Neural cell (in vitro differentiated cells): ENCODE data around the gene RBMS3. TPM values are rescaled to one million over a fixed set of nuclear protein-coding genes. Genes with fewer than 3 reads are reported as not detected.

ENCODE experiments used
- H2AFZ ChIP-seq: fragments of 200-600, 300-800 bp; sonication (generic), shearing (Covaris generic); 2 replicates; pipeline ENCODE4 v1.6.0; 2014; ENCODE audit warnings: low read depth, mild to moderate bottlenecking, antibody characterized with exemption, low read length, moderate library complexity
- H3F3A ChIP-seq: fragments of 200-600 bp; shearing (Covaris generic); 2 replicates; pipeline ENCODE4 v1.6.1; 2016; ENCODE audit warnings: mild to moderate bottlenecking, moderate library complexity, mixed read lengths, antibody characterized with exemption, low read length; ENCODE audit not compliant: insufficient read depth, poor library complexity, severe bottlenecking
- H3K27ac ChIP-seq: fragments of 200-600, 300-800 bp; sonication (generic), shearing (Covaris generic); 2 replicates; pipeline ENCODE4 v1.5.1; 2014; ENCODE audit warnings: mild to moderate bottlenecking, low read length, moderate library complexity
- H3K27me3 ChIP-seq: fragments of 300-800, 200-600 bp; sonication (generic), shearing (Covaris generic); 2 replicates; pipeline ENCODE4 v1.6.0; 2014; ENCODE audit warnings: mild to moderate bottlenecking, low read depth, low read length, moderate library complexity; ENCODE audit not compliant: insufficient read depth
- H3K36me3 ChIP-seq: fragments of 300-800, 200-600 bp; sonication (generic), shearing (Covaris generic); 2 replicates; pipeline ENCODE4 v1.5.1; 2014; ENCODE audit warnings: mild to moderate bottlenecking, antibody characterized with exemption, low read length, moderate library complexity; ENCODE audit not compliant: insufficient read depth
- H3K4me2 ChIP-seq: fragments of 300-800, 200-600 bp; sonication (generic), shearing (Covaris generic); 2 replicates; pipeline ENCODE4 v1.6.0; 2014; ENCODE audit warnings: mild to moderate bottlenecking, low read length
- H3K4me3 ChIP-seq: fragments of 300-800, 200-600 bp; sonication (generic), shearing (Covaris generic); 2 replicates; pipeline ENCODE4 v1.5.1; 2014; ENCODE audit warnings: mild to moderate bottlenecking, low read length, moderate library complexity
- H3K79me2 ChIP-seq: fragments of 200-600 bp; shearing (Covaris generic); replicated peaks from 2 replicates; pipeline ENCODE4 v1.6.0; 2014; ENCODE audit warnings: mild to moderate bottlenecking, low read length, moderate library complexity; ENCODE audit not compliant: insufficient read depth
- H3K9ac ChIP-seq: fragments of 300-800, 200-600 bp; sonication (generic), shearing (Covaris generic); 2 replicates; pipeline ENCODE4 v1.6.1; 2016; ENCODE audit warnings: mild to moderate bottlenecking, low read length, mixed read lengths
- H3K9me2 ChIP-seq: fragments of 200-600 bp; shearing (Covaris generic); 2 replicates; pipeline ENCODE4 v1.6.1; 2016; ENCODE audit warnings: mild to moderate bottlenecking, low read length, mixed read lengths; ENCODE audit not compliant: insufficient read depth
- H3K9me3 ChIP-seq: fragments of 200-600, 300-800 bp; sonication (generic), shearing (Covaris generic); 2 replicates; pipeline ENCODE4 v1.6.1; 2016; ENCODE audit warnings: mild to moderate bottlenecking, mixed run types, low read length, moderate library complexity, mixed read lengths
- H4K20me1 ChIP-seq: fragments of 200-600 bp; shearing (Covaris generic); 2 replicates; pipeline ENCODE4 v1.6.1; 2016; ENCODE audit warnings: mild to moderate bottlenecking, mixed run types; ENCODE audit not compliant: insufficient read depth
- CTCF ChIP-seq: fragments of 450-650 bp; IDR thresholded peaks from 2 replicates; pipeline ENCODE4 v1.5.1; 2014; ENCODE audit warnings: antibody characterized with exemption, mild to moderate bottlenecking, moderate library complexity; ENCODE audit not compliant: poor library complexity, severe bottlenecking
- EP300 ChIP-seq: fragments of 450-650 bp; conservative IDR thresholded peaks from 2 replicates; pipeline ENCODE4 v1.6.1; 2014; ENCODE audit warnings: antibody characterized with exemption, mild to moderate bottlenecking, moderate library complexity; ENCODE audit not compliant: poor library complexity, severe bottlenecking
- EZH2 ChIP-seq: fragments of 200-600, 300-800 bp; shearing (Covaris generic), sonication (generic); IDR thresholded peaks from 2 replicates; pipeline ENCODE4 v1.6.1; 2014; ENCODE audit warnings: antibody characterized with exemption, low read length, borderline replicate concordance, mild to moderate bottlenecking; ENCODE audit not compliant: insufficient read depth, poor library complexity, severe bottlenecking
- MXI1 ChIP-seq: fragments of 450-650 bp; conservative IDR thresholded peaks from 2 replicates; pipeline ENCODE4 v1.6.1; 2014; ENCODE audit warnings: antibody characterized with exemption, mild to moderate bottlenecking; ENCODE audit not compliant: poor library complexity, severe bottlenecking
- POLR2AphosphoS5 ChIP-seq: IDR thresholded peaks from 2 replicates; pipeline ENCODE4 v1.6.1; 2012
- RAD21 ChIP-seq: fragments of 450-650 bp; conservative IDR thresholded peaks from 2 replicates; pipeline ENCODE4 v1.6.1; 2014; ENCODE audit warnings: antibody characterized with exemption, mild to moderate bottlenecking, moderate library complexity
- REST ChIP-seq: IDR thresholded peaks from 2 replicates; pipeline ENCODE4 v1.6.1; 2012; ENCODE audit warnings: borderline replicate concordance
- TAF1 ChIP-seq: IDR thresholded peaks from 2 replicates; pipeline ENCODE4 v1.6.1; 2012; ENCODE audit warnings: low read depth
- polyA plus RNA-seq: library from polyadenylated mRNA; depleted of rRNA; stranded (reverse); fragments of >200 nt; gene quantifications from 2 replicates; pipeline ENCODE4 v1.2.3, GENCODE V29; 2014

Gene RBMS3
- polyA plus RNA-seq, 1 donor from 2014 or later, result 0.53 TPM

- Histone ChIP-seq H3K36me3 (no peaks in the 10 kb centered on the region), H4K20me1 (no peaks in the 10 kb centered on the region), H3K4me2 (no peak overlapping the region), H3K9me2 (no peaks in the 10 kb centered on the region), H3K79me2 (no peaks in the 10 kb centered on the region), H3F3A (no peaks in the 10 kb centered on the region), H3K27me3 (no peaks in the 10 kb centered on the region), H3K27ac (no peak overlapping the region), H3K9me3 (no peaks in the 10 kb centered on the region), H2AFZ (no peak overlapping the region), H3K9ac (no peak overlapping the region), H3K4me3 (no peak overlapping the region)
- no peak for TF ChIP-seq TAF1
Observed at GRCh38 chr3:29850641-29851040, 569.8 kb downstream of the RBMS3 start.

- no peaks in the 10 kb centered on the region for H3K36me3 ChIP-seq
- H3F3A ChIP-seq, result no peaks in the 10 kb centered on the region
- no peaks in the 10 kb centered on the region for H4K20me1 ChIP-seq
- H3K27ac ChIP-seq, result no peak overlapping the region
- H3K4me3 ChIP-seq, result no peak overlapping the region
- H3K4me2 ChIP-seq, result no peak overlapping the region
- no peaks in the 10 kb centered on the region for H3K27me3 ChIP-seq
- no peaks in the 10 kb centered on the region for H3K79me2 ChIP-seq
- H3K9me3 ChIP-seq, result no peaks in the 10 kb centered on the region
- TF ChIP-seq MXI1, result no peak
- TF ChIP-seq EZH2, result no peak
- TF ChIP-seq REST, result no peak
- TF ChIP-seq CTCF, result no peak
- no peak for TF ChIP-seq EP300
- no peak overlapping the region for H2AFZ ChIP-seq
- no peak overlapping the region for H3K9ac ChIP-seq
- no peaks in the 10 kb centered on the region for H3K9me2 ChIP-seq
Observed at GRCh38 chr3:29852767-29853166, 571.9 kb downstream of the RBMS3 start.

GRCh38 chr3:29853841-29854397 lies 573.0 kb downstream of the RBMS3 start:
- no peaks in the 10 kb centered on the region for H3K9me2 ChIP-seq
- no peak overlapping the region for H3K4me2 ChIP-seq
- TF ChIP-seq CTCF (no peak), POLR2AphosphoS5 (no peak), EZH2 (no peak), RAD21 (no peak)
- no peaks in the 10 kb centered on the region for H3K9me3 ChIP-seq
- no peaks in the 10 kb centered on the region for H3F3A ChIP-seq
- no peaks in the 10 kb centered on the region for H3K79me2 ChIP-seq
- H2AFZ ChIP-seq, result no peak overlapping the region
- H3K4me3 ChIP-seq, result no peak overlapping the region
- H3K27ac ChIP-seq, result no peak overlapping the region
- no peaks in the 10 kb centered on the region for H3K36me3 ChIP-seq
- H3K9ac ChIP-seq, result no peak overlapping the region
- no peaks in the 10 kb centered on the region for H3K27me3 ChIP-seq
- no peaks in the 10 kb centered on the region for H4K20me1 ChIP-seq
